Subcutaneous preadipocyte (primary cell): ENCODE results near the gene CACNB3. TPM values are rescaled to one million over a fixed set of nuclear protein-coding genes. Genes with fewer than 3 reads are reported as not detected.

Experiments
- small RNA-seq: library from RNA; depleted of rRNA; stranded (forward); fragments of <200 nt; gene quantifications from one replicate; pipeline ENCODE3, GENCODE V24; 2012
- total RNA-seq: library from RNA; depleted of rRNA; stranded (reverse); fragments of >200 nt; gene quantifications from 2 replicates; pipeline ENCODE4 v1.2.3, GENCODE V29; 2012

The CACNB3 gene
- total RNA-seq = 11.3 and 14.0 TPM in 2 replicates

GRCh38 chr12:48817873-48818830, at the start of gene CACNB3:
Gene CACNB3, plus strand, starts transcription at chr12:48818496. Its CDS starts 434 bp downstream, at chr12:48818930.

GRCh38 chr12:48788854-48789775, 29.2 kb upstream of the CACNB3 start, which contains the start of gene ADCY6:
Gene ADCY6, minus strand, starts transcription at chr12:48789089. Its CDS starts 5,655 bp downstream, at chr12:48783434.

GRCh38 chr12:48851883-48852733, 33.8 kb downstream of the CACNB3 start, which contains the start of gene DDX23:
Gene DDX23, minus strand, starts transcription at chr12:48852163. Its CDS starts 6,381 bp downstream, at chr12:48845782.

GRCh38 chr12:48865281-48866051, 47.2 kb downstream of the CACNB3 start, which contains the start of gene RND1:
Gene RND1, minus strand, starts transcription at chr12:48865870. Its CDS starts 103 bp downstream, at chr12:48865767.

Small RNAs within 50 kb of the gene (small RNA-seq; reads per million reads assigned to genes)
- gene MIR4701 (not detected), gene RF00019 (not detected)

Other genes starting within 250 kb of the CACNB3 start
- gene LALBA, start 248.4 kb upstream of the CACNB3 start, total RNA-seq = not detected in 2 replicates
- 43.2 and 49.6 TPM in 2 replicates for gene KANSL2, start 136.3 kb upstream of the CACNB3 start, total RNA-seq
- gene CCNT1, start 101.8 kb upstream of the CACNB3 start, total RNA-seq = 27.6 and 36.4 TPM in 2 replicates
- gene ADCY6, start 29.4 kb upstream of the CACNB3 start, total RNA-seq = 17.2 and 19.8 TPM in 2 replicates
- gene DDX23, start 33.7 kb downstream of the CACNB3 start, total RNA-seq = 51.8 and 73.1 TPM in 2 replicates
- under 0.01 TPM in 2 replicates for gene RND1, start 47.4 kb downstream of the CACNB3 start, total RNA-seq
- 23.5 and 36.0 TPM in 2 replicates for gene FKBP11, start 107.0 kb downstream of the CACNB3 start, total RNA-seq
- gene ARF3, start 139.0 kb downstream of the CACNB3 start, total RNA-seq = 40.4 and 51.6 TPM in 2 replicates
- 0.20 TPM in 1 of 2 replicates, not detected in the other for gene WNT10B, start 153.2 kb downstream of the CACNB3 start, total RNA-seq
- gene WNT1, start 159.8 kb downstream of the CACNB3 start, total RNA-seq = not detected in 2 replicates
- gene DDN, start 180.9 kb downstream of the CACNB3 start, total RNA-seq = under 0.01 TPM in 2 replicates
- 68.4 and 69.8 TPM in 2 replicates for gene PRKAG1, start 200.3 kb downstream of the CACNB3 start, total RNA-seq
- 23.1 and 32.1 TPM in 2 replicates for gene KMT2D, start 242.3 kb downstream of the CACNB3 start, total RNA-seq